H1 (cell line): ENCODE measurements around the gene RPL19. TPM values are rescaled to one million over a fixed set of nuclear protein-coding genes. Genes with fewer than 3 reads are reported as not detected.

ENCODE experiments used
- CTCF ChIA-PET: fragments of 300-600 bp; sonication (Branson Sonifier 250); formaldehyde crosslinking; loops from one replicate; lab custom pipeline; 2021; ENCODE audit not compliant: partially characterized antibody; lab: Charles Lee
- POLR2A ChIA-PET: fragments of 300-600 bp; sonication (Branson Sonifier 250); formaldehyde crosslinking; loops from one replicate; lab custom pipeline; 2021; ENCODE audit warnings: inconsistent platforms; ENCODE audit not compliant: partially characterized antibody; lab: Charles Lee
- DNase-seq, 2 experiments: peaks; one replicate each; pipeline versions ENCODE4 v3.0.0 to v3.0.0-alpha.2; 2010 to 2022; ENCODE audit warnings: low spot score in 2 of 2, low read depth in 1 of 2, mixed read lengths in 1 of 2
- FAIRE-seq: peaks from 2 replicates; lab custom pipeline; 2011; peaks lifted over from hg19 to GRCh38; lab: Jason Lieb, UNC
- H2AFZ ChIP-seq: 2 replicates; pipeline ENCODE4 v1.8.1; 2012; ENCODE audit warnings: low read length, inconsistent platforms
- H2AK5ac ChIP-seq: 2 replicates; pipeline ENCODE4 v1.6.1; 2013; ENCODE audit warnings: low read depth, low read length
- H2BK120ac ChIP-seq: replicated peaks from 2 replicates; pipeline ENCODE3; 2013; ENCODE audit warnings: low read depth, low read length, inconsistent platforms
- H2BK12ac ChIP-seq: 2 replicates; pipeline ENCODE4 v1.6.1; 2013; ENCODE audit warnings: low read depth, low read length
- H2BK15ac ChIP-seq: 2 replicates; pipeline ENCODE4 v1.6.1; 2013; ENCODE audit warnings: low read length
- H2BK20ac ChIP-seq: 2 replicates; pipeline ENCODE4 v1.6.1; 2013; ENCODE audit warnings: low read length
- H2BK5ac ChIP-seq: 2 replicates; pipeline ENCODE4 v1.6.1; 2013; ENCODE audit warnings: low read depth, low read length
- H3K14ac ChIP-seq: 2 replicates; pipeline ENCODE4 v1.6.1; 2013; ENCODE audit warnings: inconsistent platforms; ENCODE audit not compliant: insufficient read length
- H3K18ac ChIP-seq: 2 replicates; pipeline ENCODE4 v1.6.1; 2013; ENCODE audit warnings: low read length; ENCODE audit errors: extremely low read depth
- H3K23ac ChIP-seq: 2 replicates; pipeline ENCODE4 v1.6.1; 2013; ENCODE audit warnings: inconsistent platforms; ENCODE audit not compliant: insufficient read length
- H3K23me2 ChIP-seq: 2 replicates; pipeline ENCODE4 v1.6.1; 2013; ENCODE audit warnings: low read depth, low read length
- H3K27ac ChIP-seq: 2 replicates; pipeline ENCODE4 v1.6.1; 2011; ENCODE audit warnings: low read depth, low read length, inconsistent platforms
- H3K27me3 ChIP-seq, 4 experiments: replicated peaks in 1 of 4; 1 replicate in 1 of 4; 2 replicates in 3 of 4; pipeline versions ENCODE4 v1.6.1 to v1.8.1; 2011 to 2013; ENCODE audit warnings: low read length in 3 of 4, mild to moderate bottlenecking in 3 of 4, inconsistent platforms in 2 of 4, mixed read lengths in 2 of 4, moderate library complexity in 1 of 4; ENCODE audit not compliant: control insufficient read depth in 3 of 4, insufficient read depth in 3 of 4; ENCODE audit errors: extremely low read depth in 1 of 4
- H3K36me3 ChIP-seq, 4 experiments: 2 replicates each; pipeline versions ENCODE4 v1.6.1 to v1.8.1; 2011 to 2013; ENCODE audit warnings: mild to moderate bottlenecking in 4 of 4, low read length in 3 of 4, moderate library complexity in 2 of 4, control low read depth in 1 of 4, inconsistent platforms in 1 of 4; ENCODE audit not compliant: insufficient read depth in 4 of 4, control insufficient read depth in 2 of 4
- H3K4ac ChIP-seq: replicated peaks from 2 replicates; pipeline ENCODE3; 2013; ENCODE audit warnings: low read length, low read depth, mixed read lengths, inconsistent platforms; ENCODE audit not compliant: insufficient read length
- H3K4me1 ChIP-seq, 4 experiments: replicated peaks in 1 of 4; 1 replicate in 1 of 4; 2 replicates in 3 of 4; pipeline versions ENCODE4 v1.6.1 to v1.8.1; 2011 to 2013; ENCODE audit warnings: low read length in 3 of 4, inconsistent platforms in 2 of 4, mixed read lengths in 1 of 4; ENCODE audit not compliant: insufficient read depth in 4 of 4, control insufficient read depth in 3 of 4
- H3K4me2 ChIP-seq, 2 experiments: 2 replicates each; pipeline versions ENCODE4 v1.6.1 to v1.8.1; 2011 to 2013; ENCODE audit warnings: low read depth in 2 of 2, low read length in 2 of 2, control low read depth in 1 of 2, inconsistent platforms in 1 of 2, mild to moderate bottlenecking in 1 of 2; ENCODE audit not compliant: insufficient read depth in 1 of 2
- H3K4me3 ChIP-seq, 4 experiments: fragments of 200-600, 300-600 bp in 1 of 4; sonication (generic), shearing (Covaris generic), sonication (Bioruptor Twin) in 1 of 4; 2 replicates each; pipeline versions ENCODE4 v1.5.1 to v1.8.1; 2011 to 2016; ENCODE audit warnings: low read length in 4 of 4, low read depth in 3 of 4, control low read depth in 2 of 4, inconsistent platforms in 2 of 4, mild to moderate bottlenecking in 2 of 4, mixed read lengths in 1 of 4, moderate library complexity in 1 of 4; ENCODE audit not compliant: insufficient read depth in 2 of 4; ENCODE audit errors: extremely low read depth in 1 of 4
- H3K56ac ChIP-seq: replicated peaks from 2 replicates; pipeline ENCODE3; 2013; ENCODE audit warnings: low read depth, mild to moderate bottlenecking, mixed read lengths, low read length, inconsistent platforms; ENCODE audit not compliant: insufficient read length
- H3K79me1 ChIP-seq: 2 replicates; pipeline ENCODE4 v1.6.1; 2013; ENCODE audit warnings: low read depth, low read length, control low read depth
- H3K79me2 ChIP-seq, 2 experiments: 2 replicates each; pipeline versions ENCODE4 v1.6.1 to v1.8.1; 2012 to 2013; ENCODE audit warnings: low read length in 2 of 2, mild to moderate bottlenecking in 2 of 2, inconsistent platforms in 1 of 2; ENCODE audit not compliant: insufficient read depth in 2 of 2, control insufficient read depth in 1 of 2
- H3K9ac ChIP-seq, 4 experiments: replicated peaks in 1 of 4; 1 replicate in 1 of 4; 2 replicates in 3 of 4; pipeline versions ENCODE4 v1.6.1 to v1.8.1; 2011 to 2013; ENCODE audit warnings: low read depth in 3 of 4, low read length in 3 of 4, control low read depth in 2 of 4, mild to moderate bottlenecking in 2 of 4, moderate library complexity in 2 of 4, inconsistent platforms in 1 of 4; ENCODE audit errors: extremely low read depth in 1 of 4
- H3K9me3 ChIP-seq, 2 experiments: 2 replicates each; pipeline versions ENCODE4 v1.6.1 to v1.8.1; 2012 to 2013; ENCODE audit warnings: mild to moderate bottlenecking in 2 of 2, moderate library complexity in 2 of 2, control low read depth in 1 of 2, inconsistent platforms in 1 of 2, low read depth in 1 of 2, low read length in 1 of 2, mixed read lengths in 1 of 2; ENCODE audit not compliant: insufficient read depth in 2 of 2
- H4K20me1 ChIP-seq, 2 experiments: replicated peaks in 1 of 2; 2 replicates each; pipeline versions ENCODE3 to v1.8.1; 2011 to 2013; ENCODE audit warnings: inconsistent platforms in 2 of 2, low read length in 2 of 2, mild to moderate bottlenecking in 1 of 2; ENCODE audit not compliant: insufficient read depth in 2 of 2, control insufficient read depth in 1 of 2
- H4K5ac ChIP-seq: 2 replicates; pipeline ENCODE4 v1.6.1; 2013; ENCODE audit warnings: low read length, low read depth, mixed read lengths, inconsistent platforms; ENCODE audit not compliant: insufficient read length
- H4K8ac ChIP-seq: 2 replicates; pipeline ENCODE4 v1.8.0; 2013; ENCODE audit warnings: mild to moderate bottlenecking, moderate library complexity, low read length, inconsistent platforms; ENCODE audit not compliant: insufficient read depth; ENCODE audit errors: extremely low read depth
- H4K91ac ChIP-seq: replicated peaks from 2 replicates; pipeline ENCODE3; 2013; ENCODE audit warnings: low read length, mixed read lengths, inconsistent platforms; ENCODE audit not compliant: insufficient read length
- HDAC2 ChIP-seq, 2 experiments: fragments of 300-600 bp in 1 of 2; sonication (generic) in 1 of 2; IDR thresholded peaks; 2 replicates each; pipeline ENCODE4 v1.6.1; 2011 to 2012; ENCODE audit warnings: low read depth in 2 of 2, low read length in 2 of 2, mild to moderate bottlenecking in 2 of 2, moderate library complexity in 2 of 2, borderline replicate concordance in 1 of 2, inconsistent platforms in 1 of 2
- PHF8 ChIP-seq: fragments of 200-600 bp; sonication (generic); conservative IDR thresholded peaks from 2 replicates; pipeline ENCODE4 v1.7.1; 2012; ENCODE audit warnings: low read depth, mild to moderate bottlenecking, inconsistent platforms, low read length, moderate library complexity
- POU5F1 ChIP-seq: IDR thresholded peaks from 2 replicates; pipeline ENCODE4 v1.6.1; 2011; ENCODE audit warnings: low read depth, mild to moderate bottlenecking, low read length, moderate library complexity
- RAD21 ChIP-seq, 2 experiments: IDR thresholded peaks in 1 of 2; conservative IDR thresholded peaks in 1 of 2; 2 replicates each; pipeline ENCODE4 v1.6.1; 2011; ENCODE audit warnings: low read depth in 2 of 2, low read length in 2 of 2, improper control_type of control experiment in 1 of 2, inconsistent platforms in 1 of 2, mild to moderate bottlenecking in 1 of 2, moderate library complexity in 1 of 2
- SAP30 ChIP-seq: fragments of 300-600 bp; sonication (generic); IDR thresholded peaks from 2 replicates; pipeline ENCODE4 v1.7.1; 2012; ENCODE audit warnings: low read length, moderate library complexity, mild to moderate bottlenecking, inconsistent platforms; ENCODE audit not compliant: insufficient read depth, insufficient replicate concordance
- TAF7 ChIP-seq: optimal IDR thresholded peaks from 2 replicates; pipeline ENCODE3; 2011; ENCODE audit warnings: low read depth, mild to moderate bottlenecking, inconsistent platforms, low read length, moderate library complexity, borderline replicate concordance
- WGBS, 2 experiments: shearing (Covaris generic) in 1 of 2; methylation state at CpG; one replicate each; pipeline versions ENCODE4 v1.1.6 to v1.1.7; 2013 to 2015; ENCODE audit warnings: low lambda C conversion rate in 2 of 2, mixed read lengths in 2 of 2, inconsistent platforms in 1 of 2, low coverage in 1 of 2, missing lambda C conversion rate in 1 of 2; ENCODE audit not compliant: insufficient replicate concordance in 2 of 2, insufficient coverage in 1 of 2, insufficient read length in 1 of 2; ENCODE audit errors: extremely low coverage in 1 of 2, missing lambda C conversion rate in 1 of 2; 5-methylcytosine and 5-hydroxymethylcytosine counted together
- polyA plus RNA-seq, 7 experiments: library from polyadenylated mRNA; depleted of rRNA in 3 of 7; stranded (reverse) in 5 of 7; unstranded in 2 of 7; fragments of >200 nt in 5 of 7; fragments of 200-250 nt in 2 of 7; gene quantifications; 1 replicate in 5 of 7; 2 replicates in 1 of 7; 4 replicates in 1 of 7; pipeline versions ENCODE4 v1.2.1 to v1.2.3, GENCODE V29; 2011 to 2013; ENCODE audit warnings: missing spikeins in 2 of 7, mixed read lengths in 2 of 7
- total RNA-seq: library from RNA; stranded (reverse); fragmentation: NEBNext Ultra II Directional; extraction: Animal tissue kit (Norgen Biotek cat#: 25700); gene quantifications from 2 replicates; pipeline ENCODE4 v1.2.1, GENCODE V29; 2021
- TF ChIP-seq, protein P1 (sequence below): IDR thresholded peaks from 2 replicates; pipeline ENCODE4 v1.6.1; 2011; ENCODE audit warnings: low read depth, mild to moderate bottlenecking, low read length; ENCODE audit not compliant: insufficient read depth

Gene RPL19
- total and polyA plus RNA-seq, 2 of the 8 experiments (the other 6 are each of a cell fraction or from before 2014, with no cell fraction given) = 2,108 to 2,182 TPM

DNA sequence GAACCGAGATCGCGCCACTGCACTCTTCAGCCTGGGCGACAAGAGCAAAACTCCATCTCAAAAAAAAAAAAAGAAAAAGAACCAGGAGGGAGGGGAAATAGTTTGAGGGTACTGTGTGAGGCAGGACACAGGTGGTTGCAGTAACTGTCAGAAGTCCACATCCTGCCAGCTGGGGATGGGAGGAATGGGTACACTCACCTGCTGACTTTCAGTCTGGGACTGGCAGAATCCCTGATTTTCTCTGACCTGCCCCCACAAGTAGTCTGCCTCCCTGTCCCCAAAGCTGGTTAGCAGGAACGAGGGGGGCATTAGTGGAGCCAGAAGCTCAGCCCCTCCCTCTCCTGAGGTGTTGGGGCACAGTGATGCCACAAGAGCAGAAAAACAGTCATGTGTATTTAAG, 27.0 kb upstream of the RPL19 start:
- Histone ChIP-seq H2AFZ (no peak overlapping the region), H2BK12ac (peak overlapping the region; percentile 60; the same call in 1 of the 2 replicates), H3K4ac (no peak overlapping the region), H3K14ac (no peak overlapping the region), H3K27ac (no peak overlapping the region), H3K9me3 (no peaks in the 10 kb centered on the region), H4K8ac (no peak overlapping the region), H3K4me3 (no peak overlapping the region), H3K23me2 (no peaks in the 10 kb centered on the region; the same call in 1 of the 2 replicates), H2BK120ac (no peak overlapping the region), H2BK5ac (no peak overlapping the region), H3K18ac (no peak overlapping the region), H4K5ac (no peak overlapping the region), H2AK5ac (no peak overlapping the region), H3K79me2 (no peaks in the 10 kb centered on the region), H3K9ac (no peak overlapping the region), H3K79me1 (no peaks in the 10 kb centered on the region), H3K56ac (no peak overlapping the region), H2BK20ac (0 out of 2 replicates have a peak overlapping the region, but pooled peaks have one; percentile 3), H3K27me3 (peaks cover 0 to 2% (median 0%) of the 10 kb centered on the region in 4 experiments; a peak in 2 of 7 replicates), H4K91ac (no peak overlapping the region), H3K4me1 (peaks cover 0 to 14% (median 10%) of the 10 kb centered on the region in 4 experiments; a peak in 6 of 7 replicates), H3K36me3 (peaks cover 0 to 15% (median 5%) of the 10 kb centered on the region in 4 experiments; a peak in 4 of 8 replicates), H4K20me1 (peaks cover 0 to 5% of the 10 kb centered on the region in 2 experiments), H3K4me2 (no peak overlapping the region), H2BK15ac (peak overlapping the region; percentile 81; the same call in 1 of the 2 replicates), H3K23ac (no peak overlapping the region)
- 64% methylated on average over 1 of the region's 5 CpGs; no CpG with 5 or more reads in 1 of the 2 experiments for WGBS, 2 experiments
- ChIA-PET CTCF (interaction anchor here (0.9 to 7.8 kb wide), 14 partner anchors 10 to 441 kb away, joined by 3 to 151 read pairs (median 14); partner anchors contain the start of genes ARL5C, LASP1NB and PLXDC1), POLR2A (interaction anchor here (0.7 to 3.9 kb wide), 9 partner anchors 8 to 228 kb away, joined by 3 to 35 read pairs (median 11); partner anchors contain the start of genes ARL5C, FBXL20 and RPL19)
- FAIRE-seq (no peak), DNase-seq (no peak)
- TF ChIP-seq, protein P1, sequence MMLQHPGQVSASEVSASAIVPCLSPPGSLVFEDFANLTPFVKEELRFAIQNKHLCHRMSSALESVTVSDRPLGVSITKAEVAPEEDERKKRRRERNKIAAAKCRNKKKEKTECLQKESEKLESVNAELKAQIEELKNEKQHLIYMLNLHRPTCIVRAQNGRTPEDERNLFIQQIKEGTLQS = no peak
- TF ChIP-seq RAD21 (IDR thresholded peaks at IDR 0.05 in 1 of 2, conservative IDR thresholded peaks at IDR 0.05 in 1 of 2; ENCODE audit: low read depth in 2 of 2, low read length in 2 of 2) (no peak), SAP30 (no peak), HDAC2 (IDR thresholded peaks at IDR 0.05; ENCODE audit: borderline replicate concordance in 1 of 2, low read depth in 2 of 2, low read length in 2 of 2) (no peak), TAF7 (no peak), PHF8 (no peak), POU5F1 (no peak)
